ENCODE data around the gene PARD6A. TPM values are rescaled to one million over a fixed set of nuclear protein-coding genes. Genes with fewer than 3 reads are reported as not detected.

Gene PARD6A
- total RNA-seq, 2 experiments from 2014 or later, result 9.5 to 11.1 TPM

DNA sequence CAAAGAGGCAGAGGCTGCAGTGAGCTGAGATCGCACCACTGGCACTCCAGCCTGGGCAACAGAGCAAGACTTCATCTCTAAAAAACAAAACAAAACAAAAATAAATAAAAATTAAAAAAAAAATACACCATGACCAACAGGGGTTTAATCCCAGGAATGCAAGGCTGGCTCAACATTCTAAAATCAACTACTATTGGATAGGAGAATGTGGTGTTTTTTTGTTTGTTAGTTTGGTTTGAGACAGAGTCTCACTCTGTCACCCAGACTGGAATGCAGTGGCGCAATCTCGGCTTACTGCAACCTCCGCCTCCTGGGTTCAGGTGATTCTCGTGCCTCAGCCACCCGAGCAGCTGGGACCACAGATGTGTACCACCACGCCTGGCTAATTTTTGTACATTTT, 38.5 kb downstream of the PARD6A start:
- DNase-seq (no peak), ATAC-seq (ENCODE audit: low read depth) (no peak)
- Mint-ChIP-seq H3K4me3 (no peak overlapping the region), H3K36me3 (peaks cover 9% of the 10 kb centered on the region), H3K27ac (no peak overlapping the region), H3K4me1 (peaks cover 16% of the 10 kb centered on the region), H3K27me3 (no peaks in the 10 kb centered on the region), H3K9me3 (no peaks in the 10 kb centered on the region)
- POLR2A ChIA-PET, result no interaction called here

DNA sequence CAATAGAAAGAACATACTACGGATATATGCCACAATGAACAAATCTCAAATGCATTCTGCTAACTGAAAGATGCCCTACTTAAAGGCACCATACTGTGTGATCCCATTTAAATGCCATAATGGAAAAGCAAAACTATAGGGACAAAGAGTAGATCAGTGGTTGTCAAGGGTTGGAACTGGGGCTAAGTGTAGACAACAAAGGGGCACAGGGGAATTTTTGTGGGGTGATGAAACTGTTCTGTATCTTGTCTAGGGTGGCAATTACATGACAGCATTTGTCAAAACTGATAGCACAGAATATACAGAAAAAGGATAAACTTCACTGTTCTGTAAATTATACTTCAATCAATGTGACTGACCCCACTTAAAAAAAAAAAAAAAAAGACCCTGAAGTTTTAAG, 40.7 kb downstream of the PARD6A start:
- no peak for ATAC-seq (ENCODE audit: low read depth)
- no peak for DNase-seq
- Mint-ChIP-seq H3K4me1 (peaks cover 16% of the 10 kb centered on the region), H3K36me3 (peaks cover 9% of the 10 kb centered on the region), H3K4me3 (no peak overlapping the region), H3K27ac (no peak overlapping the region), H3K27me3 (no peaks in the 10 kb centered on the region), H3K9me3 (no peaks in the 10 kb centered on the region)
- POLR2A ChIA-PET, result interaction anchor here (0.7 kb wide), 1 partner anchor 76 kb away, joined by 4 read pairs; no protein-coding TSS in a partner anchor

GRCh38 chr16:67702130-67702529, 41.4 kb downstream of the PARD6A start:
- H3K27me3 Mint-ChIP-seq, result no peaks in the 10 kb centered on the region
- H3K9me3 Mint-ChIP-seq, result no peaks in the 10 kb centered on the region
- H3K4me1 Mint-ChIP-seq, result peaks cover 13% of the 10 kb centered on the region
- DNase-seq (no peak), ATAC-seq (ENCODE audit: low read depth) (no peak)
- H3K36me3 Mint-ChIP-seq, result peaks cover 9% of the 10 kb centered on the region
- no peak overlapping the region for H3K4me3 Mint-ChIP-seq
- H3K27ac Mint-ChIP-seq, result no peak overlapping the region
- POLR2A ChIA-PET, result interaction anchor here (0.7 to 1.1 kb wide), 2 partner anchors 17 to 76 kb away, joined by 4 to 5 read pairs; partner anchors contain the start of gene GFOD2

DNA sequence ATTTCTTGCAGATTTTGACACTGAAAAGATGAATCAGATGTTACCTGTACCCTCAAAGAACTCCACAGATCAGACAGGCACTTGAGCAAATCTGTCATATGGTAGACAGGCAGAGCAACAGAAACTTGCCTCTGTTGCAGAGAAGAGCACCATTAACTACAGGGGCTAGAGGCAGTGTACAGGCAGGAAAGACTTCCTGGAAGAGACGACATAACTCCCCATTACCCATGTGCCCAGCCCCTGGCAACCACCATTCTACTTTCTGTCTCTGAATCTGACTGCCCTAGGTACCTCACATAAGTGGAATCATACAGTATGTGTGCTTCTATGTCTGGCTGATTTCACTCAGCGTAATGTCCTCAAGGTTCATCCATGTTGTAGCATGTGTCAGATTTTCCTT, 42.9 kb downstream of the PARD6A start:
- DNase-seq (no peak), ATAC-seq (ENCODE audit: low read depth) (peak; percentile 93)
- Mint-ChIP-seq H3K9me3 (no peaks in the 10 kb centered on the region), H3K27me3 (no peaks in the 10 kb centered on the region), H3K27ac (peak overlapping the region; percentile 84), H3K4me3 (peak overlapping the region; percentile 49), H3K36me3 (peaks cover 2% of the 10 kb centered on the region), H3K4me1 (peaks cover 13% of the 10 kb centered on the region)
- POLR2A ChIA-PET, result interaction anchor here (2.3 kb wide), 1 partner anchor 16 kb away, joined by 9 read pairs; the partner anchor contains the start of gene GFOD2

DNA sequence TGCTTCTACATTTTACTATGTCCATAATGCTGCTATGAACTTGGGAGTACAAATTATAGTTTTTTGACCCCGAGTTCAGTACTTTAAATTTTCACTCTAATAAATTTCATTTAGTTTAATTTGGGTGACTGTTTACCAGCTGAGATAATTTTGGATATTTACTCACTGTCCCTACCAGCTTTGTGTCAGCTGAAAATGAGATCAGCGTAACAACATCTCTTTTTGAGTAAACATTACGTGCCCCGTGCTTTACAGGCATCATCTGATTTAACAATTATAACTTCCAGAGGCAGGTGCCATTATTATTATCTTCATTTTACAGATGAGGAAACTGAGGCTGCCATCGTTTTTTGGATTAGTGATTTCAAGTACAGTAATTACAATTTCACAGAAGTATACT, 43.4 kb downstream of the PARD6A start:
- DNase-seq (no peak), ATAC-seq (ENCODE audit: low read depth) (no peak)
- Mint-ChIP-seq H3K36me3 (no peaks in the 10 kb centered on the region), H3K4me1 (peaks cover 13% of the 10 kb centered on the region), H3K27me3 (no peaks in the 10 kb centered on the region), H3K27ac (peak overlapping the region; percentile 84), H3K9me3 (no peaks in the 10 kb centered on the region), H3K4me3 (no peak overlapping the region)
- POLR2A ChIA-PET, result interaction anchor here (2.3 kb wide), 1 partner anchor 15 kb away, joined by 9 read pairs; the partner anchor contains the start of gene GFOD2

DNA sequence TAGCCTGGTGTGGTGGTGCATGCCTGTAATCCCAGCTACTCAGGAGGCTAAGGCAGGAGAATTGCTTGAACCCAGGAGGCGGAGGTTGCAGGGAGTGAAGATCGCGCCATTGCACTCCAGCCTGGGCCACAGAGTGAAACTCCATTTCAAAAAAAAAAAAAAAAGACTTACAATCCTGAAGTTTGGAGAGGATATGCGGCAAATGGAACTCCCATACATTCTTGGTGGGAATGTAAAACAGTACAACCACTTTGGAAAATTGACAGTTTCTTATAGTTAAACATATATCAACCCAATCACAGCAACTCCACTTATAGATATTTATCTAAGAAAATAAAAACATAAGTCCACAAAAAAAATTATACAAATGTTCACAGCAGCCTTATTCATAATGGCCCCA, 46.5 kb downstream of the PARD6A start:
- Mint-ChIP-seq H3K9me3 (no peaks in the 10 kb centered on the region), H3K27ac (no peak overlapping the region), H3K4me3 (no peak overlapping the region), H3K4me1 (peaks cover 15% of the 10 kb centered on the region), H3K27me3 (no peaks in the 10 kb centered on the region), H3K36me3 (peaks cover 5% of the 10 kb centered on the region)
- POLR2A ChIA-PET, result interaction anchor here (0.7 kb wide), 1 partner anchor 285 kb away, joined by 4 read pairs; no protein-coding TSS in a partner anchor
- DNase-seq (no peak), ATAC-seq (ENCODE audit: low read depth) (no peak)

DNA sequence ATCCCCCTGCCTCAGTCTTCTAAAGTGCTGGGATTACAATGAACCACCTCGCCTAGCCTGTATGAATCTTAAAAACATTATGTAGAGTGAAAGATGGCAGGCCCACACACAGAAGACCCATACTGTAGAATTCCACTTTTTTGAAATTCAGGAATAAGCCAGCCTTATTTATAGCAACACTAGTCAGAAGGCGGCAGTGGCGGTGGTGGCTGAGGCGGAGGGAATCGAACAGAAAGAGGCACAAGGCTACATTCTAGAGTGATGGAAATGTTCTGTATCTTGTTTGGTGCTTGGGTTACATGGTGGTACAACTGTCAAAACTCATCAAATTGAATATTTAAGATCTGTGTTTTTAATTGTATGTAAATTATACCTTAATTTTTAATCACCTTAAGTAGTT, 47.0 kb downstream of the PARD6A start:
- ATAC-seq (ENCODE audit: low read depth) (no peak), DNase-seq (no peak)
- POLR2A ChIA-PET, result interaction anchor here (1.0 kb wide), 1 partner anchor 11 kb away, joined by 3 read pairs; the partner anchor contains the start of gene GFOD2

GRCh38 chr16:67708368-67708771, 47.6 kb downstream of the PARD6A start:
- H3K4me3 Mint-ChIP-seq, result no peak overlapping the region
- no peak for DNase-seq
- ATAC-seq (ENCODE audit: low read depth), result no peak
- H3K9me3 Mint-ChIP-seq, result no peaks in the 10 kb centered on the region
- H3K27me3 Mint-ChIP-seq, result no peaks in the 10 kb centered on the region
- no peak overlapping the region for H3K27ac Mint-ChIP-seq
- peaks cover 8% of the 10 kb centered on the region for H3K4me1 Mint-ChIP-seq
- H3K36me3 Mint-ChIP-seq, result peaks cover 5% of the 10 kb centered on the region
- POLR2A ChIA-PET, result interaction anchor here (1.0 kb wide), 1 partner anchor 11 kb away, joined by 3 read pairs; the partner anchor contains the start of gene GFOD2

More for the DNA sequence above, 47.0 kb downstream of the PARD6A start:
- Mint-ChIP-seq H3K27me3 (no peaks in the 10 kb centered on the region), H3K27ac (no peak overlapping the region), H3K36me3 (peaks cover 5% of the 10 kb centered on the region), H3K9me3 (no peaks in the 10 kb centered on the region), H3K4me3 (no peak overlapping the region), H3K4me1 (peaks cover 14% of the 10 kb centered on the region)

GRCh38 chr16:67709050-67709449, 48.3 kb downstream of the PARD6A start:
- POLR2A ChIA-PET, result no interaction called here
- Mint-ChIP-seq H3K4me1 (peaks cover 5% of the 10 kb centered on the region), H3K27ac (no peak overlapping the region)

DNA sequence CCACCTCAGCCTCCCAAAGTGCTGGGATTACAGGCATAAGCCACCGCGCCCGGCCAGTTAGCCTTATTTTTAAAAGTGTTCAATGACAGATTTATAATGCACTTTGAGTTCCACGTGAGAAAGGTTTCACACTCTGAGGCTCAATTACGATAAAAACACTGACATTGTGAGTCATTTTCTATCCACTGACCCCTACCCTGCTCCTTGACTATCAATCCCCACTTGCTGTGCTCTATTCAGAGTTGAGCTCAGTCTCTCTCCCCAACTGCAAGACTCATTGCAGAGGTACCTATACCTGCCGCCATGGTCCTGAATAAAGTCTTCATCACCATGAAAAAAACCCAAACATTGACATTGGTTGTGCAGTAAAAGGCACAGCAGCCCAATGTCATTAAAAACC, 49.8 kb downstream of the PARD6A start:
- DNase-seq (no peak), ATAC-seq (ENCODE audit: low read depth) (no peak)
- POLR2A ChIA-PET, result no interaction called here
- Mint-ChIP-seq H3K4me1 (peaks cover 5% of the 10 kb centered on the region), H3K36me3 (peaks cover 7% of the 10 kb centered on the region), H3K27ac (no peak overlapping the region), H3K9me3 (no peaks in the 10 kb centered on the region), H3K27me3 (no peaks in the 10 kb centered on the region), H3K4me3 (no peak overlapping the region)

More at GRCh38 chr16:67709050-67709449, 48.3 kb downstream of the PARD6A start:
- Mint-ChIP-seq H3K36me3 (peaks cover 7% of the 10 kb centered on the region), H3K27me3 (no peaks in the 10 kb centered on the region), H3K9me3 (no peaks in the 10 kb centered on the region), H3K4me3 (no peak overlapping the region)
- ATAC-seq (ENCODE audit: low read depth) (no peak), DNase-seq (no peak)

Other genes with a start within 250 kb of the PARD6A start
- gene ZDHHC1, start 244.5 kb upstream of the PARD6A start, total RNA-seq, result under 1 TPM; 0.36 to 0.40 TPM
- gene HSD11B2, start 229.8 kb upstream of the PARD6A start, total RNA-seq, result not detected
- 10 to 100 TPM; 41.8 to 48.8 TPM for gene ATP6V0D1, start 179.8 kb upstream of the PARD6A start, total RNA-seq
- gene AGRP, start 177.4 kb upstream of the PARD6A start, total RNA-seq, result not detected
- 10 to 100 TPM; 28.7 to 35.7 TPM for gene RIPOR1, start 132.1 kb upstream of the PARD6A start, total RNA-seq
- 10 to 100 TPM; 69.9 to 72.3 TPM for gene CTCF, start 98.4 kb upstream of the PARD6A start, total RNA-seq
- gene CARMIL2, start 15.8 kb upstream of the PARD6A start, total RNA-seq, result 100 to 1,000 TPM; 199 to 203 TPM
- gene ACD, start 700 bp upstream of the PARD6A start, total RNA-seq, result 10 to 100 TPM; 50.7 to 54.2 TPM
- gene ENKD1, start 5.8 kb downstream of the PARD6A start, total RNA-seq, result 10 to 100 TPM in 1 of 2 experiments, 1 to 10 TPM in 1; 9.6 to 12.1 TPM
- 1 to 10 TPM; 5.6 to 5.8 TPM for gene C16orf86, start 5.9 kb downstream of the PARD6A start, total RNA-seq
- 10 to 100 TPM; 12.5 to 14.2 TPM for gene GFOD2, start 58.4 kb downstream of the PARD6A start, total RNA-seq
- 10 to 100 TPM; 23.1 to 23.2 TPM for gene RANBP10, start 145.6 kb downstream of the PARD6A start, total RNA-seq
- under 1 TPM in 1 of 2 experiments, not detected in 1; 0.40 TPM for gene TSNAXIP1, start 145.9 kb downstream of the PARD6A start, total RNA-seq
- 10 to 100 TPM; 48.1 to 50.1 TPM for gene THAP11, start 181.4 kb downstream of the PARD6A start, total RNA-seq
- 10 to 100 TPM; 88.4 TPM for gene NUTF2, start 186.0 kb downstream of the PARD6A start, total RNA-seq
- 10 to 100 TPM; 84.0 to 90.7 TPM for gene CENPT, start 186.7 kb downstream of the PARD6A start, total RNA-seq
- gene EDC4, start 212.1 kb downstream of the PARD6A start, total RNA-seq, result 100 to 1,000 TPM; 119 to 130 TPM
- 1 to 10 TPM; 2.1 to 3.1 TPM for gene NRN1L, start 223.9 kb downstream of the PARD6A start, total RNA-seq
- gene PSKH1, start 232.3 kb downstream of the PARD6A start, total RNA-seq, result 10 to 100 TPM; 22.8 to 25.6 TPM

Data from activated naive CD8-positive, alpha-beta T cell treated with anti-CD3 and anti-CD28 coated beads, Interleukin-2, amount 10 ng/mL, durations not matched to agents 7 days and 5 days (primary cell).